Cardiac septum (tissue), 1 donor: ENCODE measurements around the gene RFX1. TPM values are rescaled to one million over a fixed set of nuclear protein-coding genes. Genes with fewer than 3 reads are reported as not detected.
"Not testable (repeated sequence)": the region's sequence is repeated elsewhere in the genome, so short reads cannot be mapped to it uniquely, and the experiment has no call there.

Source experiments
- DNase-seq: peaks from one replicate; pipeline ENCODE4 v3.0.0-alpha.2; 2020; ENCODE audit warnings: low spot score
- intact Hi-C: fragments of 100-400 bp; cut with DNase I; formaldehyde crosslinking; loops from one replicate; pipeline ENCODE4 v1.14.0; 2022
- long read RNA-seq: library from polyadenylated mRNA; unstranded; transcript quantifications from one replicate; pipeline ENCODE4 v2.0.0, GENCODE V29; 2021
- total RNA-seq: library from RNA; stranded (reverse); fragmentation: NEBNext Ultra II Directional; extraction: Animal tissue kit (Norgen Biotek cat#: 25700); gene quantifications from one replicate; pipeline ENCODE4 v1.2.1, GENCODE V29; 2021
- donor health status: DM: no; HTN: no; CAD: no.

The RFX1 gene
- 13.4 TPM for total RNA-seq
- long read RNA-seq, partial matches to known transcripts, result 7 of 8 reads
- long read RNA-seq, other reads (novel, unspliced or antisense), result 1 of 8 reads

DNA sequence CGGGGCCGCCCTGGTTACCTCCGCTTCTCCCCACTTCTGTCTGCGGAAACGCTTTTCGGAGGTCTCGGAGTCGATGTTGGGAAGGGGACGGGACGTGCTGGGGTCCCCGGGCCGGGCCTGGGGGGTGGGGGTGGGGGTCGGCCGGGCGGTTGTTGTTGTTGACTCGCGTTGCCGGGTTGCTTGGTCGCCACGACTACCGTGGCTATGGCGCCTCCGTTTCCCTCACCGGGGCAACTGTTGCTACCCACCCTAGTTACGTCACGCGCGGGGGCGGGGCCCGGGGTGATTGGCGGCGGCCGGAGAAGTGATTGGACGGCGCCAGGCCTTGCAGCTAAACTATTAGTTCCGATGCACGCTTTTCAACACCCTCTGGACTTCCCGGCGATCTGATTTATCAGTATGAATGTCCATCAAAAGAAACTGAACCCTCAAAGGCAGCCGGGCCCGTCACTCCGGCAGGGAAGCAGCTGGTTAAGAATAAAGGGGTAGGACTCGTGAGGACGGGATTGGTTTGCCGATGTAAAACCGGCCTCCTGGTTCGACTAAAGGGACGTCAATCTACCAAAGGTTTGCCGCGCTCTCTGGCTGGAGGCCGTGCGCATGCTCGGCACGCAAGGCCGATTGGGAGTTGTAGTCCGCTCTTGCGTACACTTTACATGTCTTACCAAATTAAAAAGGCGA is at the start of gene RFX1:
TSS of gene RFX1 (minus strand) at position 236 of the 681 bp plus-strand sequence. CDS start 12,477 bp downstream, outside the sequence.
- intact Hi-C loops, result loop anchor here (2.0 kb wide), 1 partner anchor 53 kb away; the partner anchor contains the start of gene DCAF15
- peak; percentile 100 for DNase-seq

DNA sequence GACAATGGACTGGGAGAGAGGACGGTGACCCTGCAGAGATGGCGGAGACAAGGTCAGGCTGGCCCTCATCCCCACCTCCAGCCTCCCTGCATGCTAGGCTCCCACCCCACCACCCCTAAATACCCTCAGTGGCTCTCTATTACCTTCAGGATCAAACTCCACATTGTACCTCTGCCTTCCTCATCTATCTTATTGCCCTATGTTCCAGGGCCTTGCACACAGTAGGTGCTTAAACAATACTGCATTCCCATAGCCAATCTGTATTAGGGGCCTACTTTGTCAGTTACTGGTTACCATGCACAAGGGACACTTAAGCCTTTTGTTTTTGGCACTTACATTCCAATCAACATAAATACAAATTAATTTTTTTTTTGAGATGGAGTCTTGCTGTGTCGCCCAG is 49.3 kb upstream of the RFX1 start:
- DNase-seq, result no peak
- intact Hi-C loops, result no loop called here

DNA sequence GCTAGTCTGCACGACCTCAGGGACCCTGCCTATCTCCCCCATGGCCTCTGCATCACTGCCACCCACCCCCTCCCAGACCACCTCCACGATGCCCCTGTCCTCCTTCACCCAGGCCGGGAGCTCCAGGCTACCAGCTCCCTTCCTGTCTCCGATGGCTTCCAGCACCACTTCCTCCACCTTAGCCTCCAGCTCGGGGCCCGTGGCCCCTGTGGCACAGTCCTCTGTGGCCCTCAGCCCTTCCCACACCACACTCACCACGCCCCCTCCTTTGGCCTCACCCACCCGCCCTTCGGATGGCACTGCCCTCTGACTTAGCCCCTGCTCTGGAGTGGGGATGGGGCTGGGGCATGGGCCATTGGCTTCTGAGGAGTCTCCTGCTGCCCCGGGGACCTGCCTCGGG is 48.6 kb upstream of the RFX1 start:
- intact Hi-C loops, result no loop called here
- no peak for DNase-seq

DNA sequence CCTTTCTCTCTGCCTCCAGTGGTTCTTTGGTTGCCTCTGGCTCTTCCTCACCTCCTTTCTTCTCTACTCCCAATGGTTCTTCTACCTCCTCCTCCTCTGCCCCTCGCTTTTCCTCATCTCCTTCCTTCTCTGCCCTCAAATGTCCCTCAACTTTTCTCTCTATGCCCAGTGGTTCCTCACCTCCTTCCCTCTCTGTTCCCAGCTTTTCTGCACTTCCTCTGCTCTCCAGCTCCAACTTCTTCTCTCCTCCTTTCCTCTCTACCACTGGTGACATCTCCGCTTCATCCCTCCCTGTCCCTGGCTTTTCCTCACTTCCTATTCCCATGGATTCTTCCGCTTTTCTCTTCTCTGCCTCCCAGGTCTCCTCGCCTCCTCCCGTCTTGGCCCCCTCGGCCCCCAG is 48.0 kb upstream of the RFX1 start:
- no peak for DNase-seq
- intact Hi-C loops, result no loop called here

DNA sequence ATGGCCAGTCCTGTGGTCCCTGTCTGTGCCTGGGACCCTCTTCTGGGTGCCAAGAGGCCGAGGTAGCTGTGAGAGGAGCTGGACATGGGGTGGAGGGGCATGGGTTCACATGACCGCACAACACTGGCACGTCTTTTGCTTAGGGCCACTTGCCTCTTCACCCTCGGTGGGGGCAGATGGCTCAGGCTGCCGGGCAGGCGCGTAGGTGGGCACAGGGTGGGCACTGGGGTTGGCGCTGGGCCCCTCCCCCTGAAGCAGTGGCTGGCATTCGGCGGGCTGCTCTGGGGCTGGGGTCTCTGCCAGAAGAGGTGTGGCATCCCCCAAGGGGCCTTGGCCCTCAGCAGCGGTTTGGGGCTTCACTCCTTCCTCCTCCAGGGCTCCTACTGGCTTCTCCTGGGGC is 47.4 kb upstream of the RFX1 start:
- intact Hi-C loops, result no loop called here
- DNase-seq, result no peak

DNA sequence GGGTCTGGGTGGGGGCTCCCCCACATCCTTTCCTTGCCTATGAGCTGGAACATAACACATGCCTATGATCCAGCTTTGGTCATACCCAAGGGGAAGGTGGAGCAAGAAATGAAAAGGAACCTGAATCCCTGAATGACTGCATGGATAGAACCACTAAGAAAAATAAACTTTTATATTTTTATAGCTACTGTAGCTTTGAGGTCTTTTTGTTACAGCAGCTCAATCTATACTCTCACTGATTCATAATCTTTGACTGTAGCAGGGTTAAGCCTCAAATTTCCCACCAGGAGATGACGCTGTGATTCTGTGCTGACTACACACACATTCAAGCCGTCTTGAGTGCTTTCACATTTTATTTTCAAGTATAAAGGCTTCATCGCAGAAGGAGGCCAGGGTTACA is 46.9 kb upstream of the RFX1 start:
- no peak for DNase-seq
- intact Hi-C loops, result no loop called here

DNA sequence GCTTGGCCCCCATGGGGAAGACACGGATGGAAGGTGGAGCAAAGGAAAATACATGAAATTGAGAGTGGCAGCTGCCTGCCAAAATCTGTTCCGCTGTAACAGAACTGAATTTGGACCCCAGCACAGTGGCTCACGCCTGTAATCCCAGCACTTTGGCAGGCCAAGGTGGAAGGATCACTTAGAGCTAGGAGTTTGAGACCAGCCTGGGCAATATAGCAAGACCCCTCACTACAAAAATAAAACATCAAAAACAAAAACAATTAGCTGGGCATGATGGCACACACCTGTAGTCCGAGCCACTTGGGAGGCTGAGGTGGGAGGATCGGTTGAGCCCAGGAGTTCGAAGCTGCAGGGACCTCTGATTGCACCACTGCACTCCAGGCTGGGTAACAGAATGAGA is 46.4 kb upstream of the RFX1 start:
- DNase-seq, result no peak
- intact Hi-C loops, result no loop called here

DNA sequence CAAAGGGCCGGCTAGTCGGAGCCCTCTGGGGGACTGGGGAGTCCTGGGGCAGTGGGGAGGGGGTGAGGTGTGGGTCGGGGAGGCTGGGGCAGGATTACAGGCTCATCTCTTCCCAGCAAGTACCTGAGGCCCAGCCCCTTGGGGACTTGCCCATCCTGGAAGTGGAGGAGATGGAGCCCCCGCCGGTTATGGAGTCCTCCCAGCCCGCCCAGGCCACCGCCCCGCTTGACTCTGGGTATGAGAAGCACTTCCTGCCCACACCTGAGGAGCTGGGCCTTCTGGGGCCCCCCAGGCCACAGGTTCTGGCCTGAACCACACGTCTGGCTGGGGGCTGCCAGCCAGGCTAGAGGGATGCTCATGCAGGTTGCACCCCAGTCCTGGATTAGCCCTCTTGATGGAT is 45.9 kb upstream of the RFX1 start:
- no peak for DNase-seq
- intact Hi-C loops, result no loop called here

DNA sequence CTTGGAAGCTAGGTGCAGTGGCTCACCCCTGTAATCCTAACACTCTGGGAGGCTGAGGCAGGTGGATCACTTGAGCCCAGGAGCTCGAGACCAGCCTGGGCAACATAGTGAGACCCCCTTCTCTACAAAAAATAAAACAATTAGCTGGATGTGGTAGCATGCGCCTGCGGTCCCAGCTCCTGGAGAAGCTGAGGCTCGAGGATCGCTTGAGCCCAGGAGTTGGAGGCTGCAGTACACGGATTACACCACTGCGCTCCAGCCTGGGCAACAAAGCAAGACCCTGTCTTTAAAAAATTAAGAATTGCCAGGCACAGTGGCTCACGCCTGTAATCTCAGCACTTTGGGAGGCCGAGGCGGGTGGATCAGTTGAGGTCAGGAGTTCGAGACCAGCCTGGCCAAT is 44.8 kb upstream of the RFX1 start:
- DNase-seq, intact Hi-C loops: not testable (repeated sequence)

DNA sequence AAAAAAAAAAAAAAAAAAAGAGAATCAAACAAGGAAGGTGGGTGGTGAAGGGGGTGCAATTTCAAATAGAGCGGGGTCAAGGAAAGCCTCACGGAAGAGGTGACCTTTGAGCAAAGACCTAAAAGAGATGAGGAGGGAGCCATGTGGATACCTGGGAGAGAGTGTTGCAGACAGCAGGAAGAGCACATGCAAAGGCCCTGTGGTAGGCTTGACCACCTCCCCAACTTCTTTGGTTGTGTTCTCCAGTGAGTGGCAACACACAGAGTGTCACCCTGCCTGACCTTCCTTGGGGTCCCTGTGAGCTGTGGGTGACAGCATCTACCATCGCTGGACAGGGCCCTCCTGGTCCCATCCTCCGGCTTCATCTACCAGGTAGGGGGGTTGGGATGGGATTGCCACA is 44.4 kb upstream of the RFX1 start:
- intact Hi-C loops, result no loop called here
- DNase-seq, result no peak

DNA sequence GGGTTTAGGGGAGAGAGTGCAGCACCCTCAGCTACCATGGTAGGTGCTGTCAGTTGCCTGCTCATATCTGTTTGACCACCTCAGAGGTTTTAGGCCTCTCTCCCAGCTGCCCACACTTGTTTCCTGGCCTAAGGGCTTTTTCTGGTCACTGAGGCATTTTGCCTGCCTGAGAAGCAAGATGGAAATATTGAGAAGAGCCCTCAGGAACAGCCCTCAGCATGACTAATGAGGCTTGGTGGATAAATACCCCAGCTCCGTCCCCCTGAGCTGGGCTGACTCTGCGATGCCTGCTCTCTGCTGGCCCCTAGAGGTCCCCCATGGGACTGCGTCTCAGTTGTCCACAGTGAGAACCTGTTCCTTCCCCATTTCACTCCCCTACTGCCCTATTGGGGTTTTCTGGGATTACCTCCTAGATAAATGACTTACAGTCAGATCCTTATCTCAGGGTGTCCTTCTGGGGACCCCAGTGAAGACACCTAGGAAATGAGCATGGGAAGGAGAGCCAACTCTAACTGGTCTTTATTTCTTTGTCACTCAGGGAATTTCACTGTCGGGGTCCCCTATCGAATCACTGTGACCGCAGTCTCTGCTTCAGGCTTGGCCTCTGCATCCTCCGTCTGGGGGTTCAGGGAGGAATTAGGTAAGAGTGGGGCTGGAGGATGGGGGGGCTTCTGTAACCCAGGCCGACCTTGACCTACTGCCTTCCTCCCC is 42.5 kb upstream of the RFX1 start:
- intact Hi-C loops, result loop anchor here (10.0 kb wide), 1 partner anchor 164 kb away; no protein-coding TSS in a partner anchor
- peak; percentile 81 for DNase-seq

DNA sequence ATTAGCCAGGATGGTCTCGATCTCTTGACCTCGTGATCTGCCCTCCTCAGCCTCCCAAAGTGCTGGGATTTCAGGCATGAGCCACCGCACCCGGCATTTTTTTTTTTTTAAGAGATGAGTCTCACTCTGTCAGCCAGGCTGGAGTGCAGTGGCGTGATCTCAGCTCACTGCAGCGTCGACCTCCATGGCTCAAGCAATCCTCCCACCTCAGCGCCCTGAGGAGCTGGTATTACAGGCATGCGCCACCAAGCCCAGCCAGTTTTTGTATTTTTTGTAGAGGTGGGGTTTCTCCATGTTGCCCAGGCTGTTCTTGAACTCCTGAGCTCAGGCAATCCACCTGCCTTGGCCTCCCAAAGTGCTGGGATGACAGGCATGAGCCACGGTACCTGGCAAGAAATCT is 41.7 kb upstream of the RFX1 start:
- intact Hi-C loops, result loop anchor here (10.0 kb wide), 1 partner anchor 163 kb away; no protein-coding TSS in a partner anchor
- DNase-seq, result not testable (repeated sequence)

DNA sequence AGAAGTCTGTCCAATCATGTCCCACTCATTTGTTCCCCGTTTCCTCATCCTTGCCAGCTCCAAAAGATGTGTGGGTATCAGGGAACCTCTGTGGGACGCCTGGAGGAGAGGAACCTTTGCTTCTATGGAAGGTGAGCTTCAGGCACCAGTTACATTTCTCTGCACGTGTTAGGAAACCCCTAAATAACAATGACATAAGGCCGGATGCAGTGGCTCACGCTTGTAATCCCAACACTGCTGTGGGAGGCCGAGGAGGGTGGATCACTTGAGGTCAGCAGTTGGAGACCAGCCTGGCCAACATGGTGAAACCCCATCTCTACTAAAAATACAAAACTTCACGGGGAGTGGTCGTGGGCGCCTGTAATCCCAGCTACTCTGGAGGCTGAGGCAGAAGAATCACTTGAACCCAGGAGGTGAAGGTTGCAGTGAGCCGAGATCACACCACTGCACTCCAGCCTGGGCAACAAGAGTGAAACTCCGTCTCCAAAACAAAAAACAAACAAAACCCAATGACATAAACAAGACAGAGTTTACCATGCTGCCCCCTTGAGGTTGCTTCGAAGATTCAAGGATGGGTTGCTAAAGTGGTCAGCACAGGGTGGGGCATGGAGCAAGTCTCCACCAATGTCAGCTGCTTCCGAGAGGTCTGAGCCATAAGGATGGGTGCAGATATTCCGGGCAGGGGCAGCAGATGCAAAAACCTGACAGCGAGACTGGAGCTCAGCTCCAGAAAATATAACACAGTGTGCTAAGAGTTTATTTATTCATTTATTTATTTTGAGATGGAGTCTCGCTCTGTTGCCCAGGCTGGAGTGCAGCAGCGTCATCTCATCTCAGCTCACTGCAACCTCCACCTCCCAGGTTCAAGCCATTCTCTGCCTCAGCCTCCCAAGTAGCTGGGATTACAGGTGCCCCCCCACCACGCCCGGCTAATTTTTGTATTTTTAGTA is 36.8 kb upstream of the RFX1 start:
- not testable (repeated sequence) for DNase-seq
- intact Hi-C loops, result loop anchor here (10.0 kb wide), 1 partner anchor 158 kb away; no protein-coding TSS in a partner anchor

DNA sequence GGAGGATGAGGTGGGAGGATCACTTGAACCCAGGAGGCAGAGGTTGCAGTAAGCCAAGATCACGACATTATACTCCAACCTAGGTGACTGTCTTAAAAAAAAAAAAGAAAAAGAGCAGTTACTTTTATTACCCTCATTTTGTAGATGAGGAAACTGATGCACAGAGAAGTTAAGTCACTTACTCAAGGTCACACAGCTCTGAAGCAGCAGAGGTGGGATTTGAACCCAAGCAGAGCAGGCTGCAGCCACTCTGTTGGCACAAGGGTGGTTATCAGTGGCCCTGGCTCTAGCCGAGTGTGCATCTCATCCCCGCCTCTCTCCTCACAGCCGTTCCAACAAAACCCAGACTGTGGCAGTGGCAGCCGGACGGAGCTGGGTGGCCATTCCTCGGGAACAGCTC is 33.1 kb upstream of the RFX1 start:
- intact Hi-C loops, result no loop called here
- no peak for DNase-seq

DNA sequence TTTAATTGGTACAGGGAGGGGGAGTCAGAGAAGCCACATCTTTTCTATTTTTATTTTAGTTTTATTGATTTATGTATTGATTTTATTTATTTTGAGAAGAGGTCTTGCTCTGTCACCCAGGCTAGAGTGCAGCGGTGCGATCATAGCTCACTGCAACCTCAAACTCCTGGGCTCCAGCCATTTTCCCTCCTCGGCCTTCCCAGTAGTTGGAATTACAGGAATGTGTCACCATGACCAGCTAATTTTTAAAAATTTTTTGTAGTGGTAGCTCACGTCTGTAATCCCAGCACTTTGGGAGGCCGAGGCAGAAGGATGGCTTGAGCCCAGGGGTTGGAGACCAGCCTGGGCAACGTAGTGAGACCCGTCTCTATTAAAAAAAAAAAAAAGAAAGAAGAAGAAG is 29.6 kb upstream of the RFX1 start:
- no peak for DNase-seq
- intact Hi-C loops, result loop anchor here (1.0 kb wide), 1 partner anchor 11 kb away; no protein-coding TSS in a partner anchor

DNA sequence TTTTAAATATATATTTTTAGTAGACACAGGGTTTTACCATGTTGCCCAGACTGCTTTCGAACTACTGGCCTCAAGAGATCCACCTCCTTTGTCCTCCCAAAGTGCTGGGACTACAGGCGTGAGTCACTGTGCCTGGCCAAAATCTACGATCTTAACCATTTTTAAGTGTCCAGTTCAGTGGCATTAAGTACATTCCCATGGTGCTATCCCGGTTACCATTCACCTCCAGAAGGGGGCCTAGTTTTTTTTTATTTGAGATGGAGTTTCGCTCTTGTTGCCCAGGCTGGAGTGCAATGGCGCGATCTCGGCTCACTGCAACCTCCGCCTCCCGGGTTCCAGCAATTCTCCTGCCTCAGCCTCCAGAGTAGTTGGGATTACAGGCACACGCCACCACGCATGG is 29.0 kb upstream of the RFX1 start:
- DNase-seq, intact Hi-C loops: not testable (repeated sequence)

DNA sequence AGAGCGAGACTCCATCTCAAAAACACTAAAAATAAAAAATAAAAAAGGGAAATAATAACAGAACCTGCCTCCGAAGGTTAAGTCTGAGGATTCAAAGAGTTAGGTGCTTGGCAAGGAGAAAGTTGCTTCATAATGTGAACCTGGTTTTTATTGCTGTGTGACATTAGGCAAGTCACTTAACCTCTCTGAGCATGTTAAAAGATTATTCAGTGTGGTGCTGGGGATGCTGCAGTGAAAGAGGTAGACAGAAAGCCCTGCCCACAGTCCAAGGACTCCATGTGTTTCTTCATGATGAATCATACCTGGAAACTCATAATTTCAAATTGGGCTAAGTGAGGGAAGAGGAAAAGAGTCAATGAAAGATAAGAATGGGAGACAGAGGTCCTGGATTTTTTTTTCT is 27.8 kb upstream of the RFX1 start:
- DNase-seq, result no peak
- intact Hi-C loops, result no loop called here

DNA sequence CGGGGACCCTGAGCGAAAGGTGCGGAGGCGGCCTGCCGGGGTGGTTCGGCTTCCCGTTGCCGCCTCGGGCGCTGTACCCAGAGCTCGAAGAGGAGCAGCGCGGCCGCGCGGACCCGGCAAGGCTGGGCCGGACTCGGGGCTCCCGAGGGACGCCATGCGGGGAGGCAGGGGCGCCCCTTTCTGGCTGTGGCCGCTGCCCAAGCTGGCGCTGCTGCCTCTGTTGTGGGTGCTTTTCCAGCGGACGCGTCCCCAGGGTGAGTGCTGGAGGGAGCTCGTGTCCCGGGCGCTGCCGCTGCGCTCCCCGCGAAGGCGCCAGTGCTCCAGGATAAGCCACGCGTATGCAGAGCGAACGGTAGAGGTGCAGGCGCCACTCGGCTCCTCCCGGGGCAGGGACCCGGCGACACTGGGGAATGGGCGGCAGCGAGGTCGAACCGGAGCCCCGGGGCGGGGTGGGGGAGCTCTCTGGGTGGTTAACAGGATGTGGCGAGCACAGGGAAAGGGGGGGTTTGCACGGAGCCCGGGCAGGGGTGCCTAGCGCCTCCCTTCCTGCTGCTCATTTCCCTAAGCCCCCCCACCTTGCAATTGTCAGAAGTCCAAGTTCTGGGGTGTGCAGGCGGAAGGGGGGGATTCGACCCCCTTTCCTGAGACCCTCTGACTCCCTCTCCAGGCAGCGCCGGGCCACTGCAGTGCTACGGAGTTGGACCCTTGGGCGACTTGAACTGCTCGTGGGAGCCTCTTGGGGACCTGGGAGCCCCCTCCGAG is 25.8 kb upstream of the RFX1 start, which contains the start of gene IL27RA:
TSS of gene IL27RA (plus strand) at position 44 of the 762 bp plus-strand sequence. CDS start at position 155, 111 bp downstream.
- intact Hi-C loops, result no loop called here
- peak; percentile 83 for DNase-seq
